Amygdala (tissue), 56 donors: ENCODE results near the gene ZFP36L2.
"Not testable (repeated sequence)": the region's sequence is repeated elsewhere in the genome, so short reads cannot be mapped to it uniquely, and the experiment has no call there.

ENCODE experiments used
- DNase-seq, 56 donors: peaks; one replicate each; lab custom pipeline; 2025; lab: John Stamatoyannopoulos, UW

The ZFP36L2 gene

GRCh38 chr2:43191947-43192516 lies 34.4 kb downstream of the ZFP36L2 start:
- DNase-seq: no peak

- no peak for DNase-seq
Observed at GRCh38 chr2:43190311-43191052, 35.9 kb downstream of the ZFP36L2 start.

GRCh38 chr2:43189861-43190260 lies 36.5 kb downstream of the ZFP36L2 start:
- not testable (repeated sequence) for DNase-seq

GRCh38 chr2:43188561-43189386 lies 37.6 kb downstream of the ZFP36L2 start:
- DNase-seq: no peak

- DNase-seq: no peak
Observed at GRCh38 chr2:43186679-43187374, 39.6 kb downstream of the ZFP36L2 start.

GRCh38 chr2:43186321-43186678 lies 40.1 kb downstream of the ZFP36L2 start:
- no peak for DNase-seq

- DNase-seq: no peak
Observed at GRCh38 chr2:43185146-43185545, 41.3 kb downstream of the ZFP36L2 start.

- no peak for DNase-seq
Observed at GRCh38 chr2:43184339-43184895, 42.0 kb downstream of the ZFP36L2 start.

- DNase-seq: no peak
Observed at GRCh38 chr2:43183743-43184142, 42.7 kb downstream of the ZFP36L2 start.

- DNase-seq: no peak
Observed at GRCh38 chr2:43180897-43181296, 45.5 kb downstream of the ZFP36L2 start.

- DNase-seq: no peak
Observed at GRCh38 chr2:43179942-43180341, 46.5 kb downstream of the ZFP36L2 start.

- peak in 5 of 56 donors; percentile 13 to 24 (median 23) for DNase-seq
Observed at GRCh38 chr2:43178602-43179542, 47.5 kb downstream of the ZFP36L2 start.

GRCh38 chr2:43178055-43178598 lies 48.3 kb downstream of the ZFP36L2 start:
- no peak for DNase-seq

- no peak for DNase-seq
Observed at GRCh38 chr2:43176449-43176848, 50.0 kb downstream of the ZFP36L2 start.

- DNase-seq: no peak
Observed at GRCh38 chr2:43175876-43176275, 50.5 kb downstream of the ZFP36L2 start.

- DNase-seq: no peak
Observed at GRCh38 chr2:43175020-43175441, 51.4 kb downstream of the ZFP36L2 start.

- peak in 7 of 56 donors; percentile 9 to 34 (median 15) for DNase-seq
Observed at GRCh38 chr2:43174368-43174916, 52.0 kb downstream of the ZFP36L2 start.
